HG03460 (cell line): ENCODE results near the gene SLC38A9.
"Not testable (repeated sequence)": the region's sequence is repeated elsewhere in the genome, so short reads cannot be mapped to it uniquely, and the experiment has no call there.

Experiments used
- ATAC-seq: cut with Tn5 transposase; IDR thresholded peaks from one replicate; pipeline ENCODE4 v1.9.1; 2021; ENCODE audit not compliant: unreplicated experiment

Gene SLC38A9, protein sequence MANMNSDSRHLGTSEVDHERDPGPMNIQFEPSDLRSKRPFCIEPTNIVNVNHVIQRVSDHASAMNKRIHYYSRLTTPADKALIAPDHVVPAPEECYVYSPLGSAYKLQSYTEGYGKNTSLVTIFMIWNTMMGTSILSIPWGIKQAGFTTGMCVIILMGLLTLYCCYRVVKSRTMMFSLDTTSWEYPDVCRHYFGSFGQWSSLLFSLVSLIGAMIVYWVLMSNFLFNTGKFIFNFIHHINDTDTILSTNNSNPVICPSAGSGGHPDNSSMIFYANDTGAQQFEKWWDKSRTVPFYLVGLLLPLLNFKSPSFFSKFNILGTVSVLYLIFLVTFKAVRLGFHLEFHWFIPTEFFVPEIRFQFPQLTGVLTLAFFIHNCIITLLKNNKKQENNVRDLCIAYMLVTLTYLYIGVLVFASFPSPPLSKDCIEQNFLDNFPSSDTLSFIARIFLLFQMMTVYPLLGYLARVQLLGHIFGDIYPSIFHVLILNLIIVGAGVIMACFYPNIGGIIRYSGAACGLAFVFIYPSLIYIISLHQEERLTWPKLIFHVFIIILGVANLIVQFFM

DNA sequence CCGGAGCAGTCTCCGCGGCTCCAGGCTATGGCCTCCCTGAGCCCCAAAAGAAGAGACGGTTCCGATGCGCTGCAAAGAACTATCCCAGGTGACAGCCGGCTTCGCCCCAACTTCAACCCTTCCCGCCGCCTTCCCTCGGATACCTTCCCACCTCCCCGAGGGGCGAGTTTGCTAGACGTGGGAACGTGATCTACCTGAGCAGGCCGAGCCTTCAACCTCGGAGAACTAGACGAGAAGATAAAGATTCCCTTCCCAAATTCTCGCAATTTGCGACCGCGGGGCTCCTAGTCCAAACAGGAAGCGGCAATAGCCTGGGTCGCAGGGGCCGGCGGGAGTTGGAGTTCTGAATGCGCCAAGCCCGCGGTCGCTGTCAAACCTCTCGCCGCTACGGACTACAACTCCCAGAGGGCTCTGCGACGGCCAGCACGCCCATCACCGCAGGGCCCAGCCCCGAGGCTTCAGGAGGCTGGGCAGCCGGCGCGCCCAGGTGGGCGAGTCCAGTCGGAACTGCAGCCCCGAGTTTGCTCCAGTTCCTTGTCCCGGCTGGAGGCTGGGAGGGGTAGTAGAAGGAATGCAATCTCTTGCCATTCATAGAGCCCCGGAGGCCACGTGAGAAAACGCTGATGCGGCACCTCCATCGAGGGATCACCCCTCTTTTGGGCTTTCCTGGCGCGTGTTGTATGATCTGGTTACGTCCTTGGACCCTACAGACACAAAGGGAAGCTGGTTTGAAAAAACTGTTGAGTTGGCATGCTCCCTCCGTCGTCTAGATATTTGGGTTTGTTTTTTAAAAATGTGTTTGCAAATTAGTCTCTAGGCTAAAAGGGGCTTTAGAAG is at the start of gene SLC38A9:
TSS of gene SLC38A9 (minus strand) at position 302 of the 837 bp plus-strand sequence. CDS start 14,366 bp downstream, outside the sequence.
- ATAC-seq, result peak; percentile 100

DNA sequence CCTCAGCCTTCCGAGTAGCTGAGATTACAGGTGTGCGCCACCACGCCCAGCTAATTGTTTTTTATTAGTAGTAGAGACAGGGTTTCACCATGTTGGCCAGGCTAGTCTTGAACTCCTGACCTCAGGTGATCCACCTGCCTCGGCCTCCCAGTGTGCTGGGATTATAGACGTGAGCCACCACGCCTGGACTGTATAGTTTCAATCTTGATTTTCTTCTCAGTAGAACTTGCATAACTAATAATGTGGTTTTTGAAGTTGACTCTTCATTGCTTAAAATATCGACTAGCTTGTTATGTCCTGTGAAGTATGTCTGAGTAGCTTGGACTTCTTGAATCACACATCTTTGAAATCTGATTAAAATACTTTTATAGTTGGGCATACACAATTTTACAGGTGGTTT is 49.6 kb upstream of the SLC38A9 start:
- ATAC-seq, result not testable (repeated sequence)

DNA sequence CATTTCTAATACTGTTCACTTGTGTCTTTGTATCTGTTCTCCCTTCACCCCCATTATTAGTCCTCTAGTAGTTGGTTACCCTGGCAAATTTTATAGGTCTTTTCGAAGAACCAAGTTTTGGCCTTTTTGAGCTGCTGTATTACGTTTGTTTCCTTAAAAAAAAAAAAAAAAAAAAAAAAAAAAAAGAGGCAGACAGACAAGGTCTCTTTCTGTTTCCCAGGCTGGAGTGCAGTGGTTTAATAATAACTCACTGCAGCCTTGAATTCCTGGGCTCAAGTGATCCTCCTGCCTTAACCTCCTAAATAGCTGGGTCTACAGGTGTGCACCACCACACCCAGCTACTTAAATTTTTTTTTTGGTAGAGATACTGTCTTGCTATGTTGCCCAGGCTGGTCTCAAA is 46.6 kb upstream of the SLC38A9 start:
- no peak for ATAC-seq

DNA sequence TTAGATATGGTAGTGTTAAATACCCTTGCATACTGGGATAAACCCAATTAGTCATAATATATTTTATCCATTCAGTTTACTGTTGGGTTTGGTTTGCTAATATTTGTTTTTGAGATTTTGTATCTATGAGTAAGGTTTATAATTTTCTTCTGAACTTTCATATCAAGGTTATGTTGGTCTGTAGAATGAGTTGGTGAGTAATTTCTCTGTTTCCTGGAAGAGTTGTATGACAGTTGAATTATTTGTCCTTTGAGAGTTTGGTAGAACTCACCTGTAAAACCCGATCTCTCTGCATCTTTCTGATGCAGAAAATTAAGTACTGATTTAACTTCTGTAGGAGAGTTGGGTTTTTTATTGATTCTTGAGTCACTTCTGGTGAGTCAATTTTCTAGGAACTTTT is 46.1 kb upstream of the SLC38A9 start:
- ATAC-seq, result no peak

DNA sequence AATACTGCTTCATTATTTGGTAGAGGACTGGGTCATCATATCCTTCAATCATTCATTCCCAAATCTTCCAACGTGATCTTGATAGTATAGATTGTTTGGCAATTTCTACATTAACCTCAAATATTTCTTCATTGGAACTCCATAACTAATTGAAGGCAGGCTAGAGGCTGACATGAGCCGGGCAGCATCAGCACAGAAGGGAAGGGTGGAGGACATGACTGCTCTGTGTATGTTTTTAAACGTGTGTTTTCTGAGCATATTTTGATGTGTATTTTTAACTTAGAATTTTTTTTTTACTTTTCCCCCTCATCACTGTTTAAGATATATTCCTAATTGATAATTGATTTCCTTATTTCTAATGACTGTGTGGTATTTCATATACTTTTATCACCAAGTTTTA is 38.4 kb upstream of the SLC38A9 start:
- ATAC-seq, result no peak

DNA sequence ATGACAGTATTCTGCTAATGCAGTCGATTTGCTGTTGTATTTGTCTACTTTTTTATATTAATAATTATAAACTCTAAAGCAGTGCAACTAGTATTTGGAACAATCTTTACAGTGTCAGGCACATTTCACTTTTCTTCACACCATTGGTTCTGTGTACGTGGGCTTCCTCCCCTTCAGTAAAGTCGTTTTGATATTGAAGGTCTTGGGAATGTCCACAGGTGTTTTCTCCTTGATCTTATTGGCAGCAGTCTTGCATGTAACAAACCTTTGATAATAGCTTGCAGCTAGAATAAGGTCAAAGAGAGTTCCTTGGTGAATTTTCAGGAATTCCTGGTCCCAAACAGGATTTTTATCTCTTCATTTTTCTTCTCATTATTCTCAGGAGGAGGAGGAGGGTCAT is 37.9 kb upstream of the SLC38A9 start:
- no peak for ATAC-seq

DNA sequence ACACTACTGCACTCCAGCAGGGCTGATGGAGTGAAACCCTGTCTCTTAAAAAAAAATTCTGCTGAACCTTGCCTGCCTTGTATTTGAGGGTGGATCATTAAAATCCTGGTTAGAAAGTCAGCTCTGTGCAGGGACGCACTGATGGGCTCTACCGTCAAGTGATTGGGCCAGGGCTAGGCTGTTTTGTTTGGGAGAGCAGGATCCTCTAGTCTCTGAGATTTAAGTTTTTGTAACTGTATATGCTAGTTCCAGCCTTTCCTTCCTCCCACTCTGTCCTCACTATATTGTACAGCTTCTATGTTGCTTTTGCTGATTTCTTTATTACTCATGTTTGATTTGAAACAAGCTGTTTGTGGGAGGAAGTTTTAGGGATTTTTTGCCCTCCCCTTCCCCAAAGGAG is 37.3 kb upstream of the SLC38A9 start:
- no peak for ATAC-seq

DNA sequence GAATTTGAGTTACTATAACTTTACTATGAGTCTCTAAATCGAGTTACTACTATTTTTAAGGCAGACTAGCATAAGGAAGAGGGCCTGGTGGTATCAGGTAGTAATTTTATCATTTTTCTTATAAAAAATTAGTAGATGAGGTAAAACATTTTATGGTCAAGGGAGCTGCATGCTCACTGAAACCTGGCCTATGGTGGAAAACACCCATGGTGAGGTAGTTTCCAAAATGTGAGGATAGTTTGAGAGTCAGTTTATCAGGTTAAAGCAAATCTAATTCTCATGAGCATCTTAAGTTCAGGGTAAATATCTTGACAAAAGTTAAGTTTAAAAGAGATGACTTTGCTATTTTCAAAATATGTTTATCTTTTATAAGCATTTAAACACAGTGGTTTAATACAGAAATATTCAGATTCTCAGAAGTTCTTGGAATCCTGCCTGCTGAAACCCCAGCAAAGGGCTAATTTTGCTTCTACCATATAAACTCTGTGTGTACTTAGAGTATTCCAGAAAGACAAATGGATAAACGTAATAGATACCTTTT is 35.7 kb upstream of the SLC38A9 start:
- no peak for ATAC-seq

DNA sequence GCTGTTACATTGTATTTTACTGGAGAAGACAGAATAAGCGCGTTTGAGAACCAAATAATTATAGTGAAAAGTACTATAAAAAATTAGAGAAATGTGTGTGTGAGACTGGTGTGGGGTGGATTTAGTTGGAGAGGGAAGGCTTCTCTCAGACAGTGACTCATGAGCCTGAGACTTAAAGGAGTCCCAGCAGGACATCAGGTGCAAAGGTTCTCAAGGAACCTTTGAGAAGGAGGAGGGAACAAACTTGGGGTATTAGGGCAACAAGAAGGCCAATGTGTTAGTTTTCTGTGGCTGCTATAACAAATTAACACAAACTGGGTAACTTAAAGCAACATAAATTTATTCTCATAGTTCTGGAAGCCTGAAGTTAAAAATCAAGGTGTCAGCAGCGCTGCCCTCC is 30.7 kb upstream of the SLC38A9 start:
- no peak for ATAC-seq

DNA sequence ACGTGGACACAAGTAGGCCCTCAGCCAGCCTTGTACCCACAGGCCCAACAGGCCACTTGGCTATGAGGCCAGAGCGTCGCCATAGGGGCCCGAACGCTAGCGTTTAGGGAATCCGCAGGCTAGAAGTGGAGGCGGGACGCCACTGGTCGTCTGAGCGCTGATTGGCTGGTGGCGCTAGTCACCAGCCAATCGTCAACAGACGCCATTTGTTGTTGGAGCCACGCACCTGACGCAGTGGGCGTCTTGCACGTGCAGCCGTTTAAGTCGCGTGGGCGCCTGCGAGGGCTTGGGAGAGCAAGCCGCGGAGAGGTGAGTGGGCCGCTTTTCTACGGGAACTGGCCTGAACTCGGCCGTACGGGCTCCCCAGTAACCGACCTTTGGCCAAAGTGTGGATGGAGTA is 25.7 kb upstream of the SLC38A9 start, which contains the start of gene DDX4:
TSS of gene DDX4 (plus strand) at position 269 of the 400 bp plus-strand sequence. CDS start 903 bp downstream, outside the sequence.
- no peak for ATAC-seq

DNA sequence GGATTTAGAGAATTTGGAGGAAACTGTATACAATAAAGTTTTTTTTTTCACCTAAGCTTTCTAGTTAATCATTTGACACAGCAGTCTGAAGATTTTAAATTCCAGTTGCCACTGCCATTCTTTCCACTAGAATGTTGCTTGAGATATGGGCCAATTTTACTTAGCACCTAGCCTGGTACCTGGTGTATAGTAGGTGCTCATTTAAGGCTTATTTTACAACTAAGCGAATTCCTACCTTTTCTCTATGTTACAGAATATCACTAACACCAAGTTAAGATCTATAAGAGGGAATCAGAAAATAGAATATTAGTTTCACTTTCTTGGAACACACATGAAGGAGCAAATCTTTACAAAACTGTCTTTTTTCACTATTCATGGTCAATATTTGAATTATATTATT is 22.5 kb upstream of the SLC38A9 start:
- ATAC-seq, result no peak

DNA sequence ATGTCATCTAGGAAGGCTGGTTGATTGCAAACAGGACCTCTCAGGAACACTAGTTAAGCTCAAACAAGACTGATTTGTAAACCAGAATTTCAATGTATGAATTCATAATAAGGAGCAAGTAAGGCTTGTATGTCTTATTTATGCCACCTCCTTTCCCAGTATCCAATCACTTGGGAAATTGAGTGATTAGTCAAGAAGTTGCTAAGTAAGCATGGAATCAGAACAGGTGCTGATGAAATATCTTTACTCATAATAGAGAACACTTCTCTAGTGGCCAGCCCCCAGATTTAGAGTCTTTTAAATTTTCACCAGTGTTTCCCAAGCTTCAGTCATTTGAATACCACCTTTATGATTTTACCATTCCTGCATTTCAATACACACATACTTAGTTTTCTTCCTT is 20.5 kb upstream of the SLC38A9 start:
- no peak for ATAC-seq

DNA sequence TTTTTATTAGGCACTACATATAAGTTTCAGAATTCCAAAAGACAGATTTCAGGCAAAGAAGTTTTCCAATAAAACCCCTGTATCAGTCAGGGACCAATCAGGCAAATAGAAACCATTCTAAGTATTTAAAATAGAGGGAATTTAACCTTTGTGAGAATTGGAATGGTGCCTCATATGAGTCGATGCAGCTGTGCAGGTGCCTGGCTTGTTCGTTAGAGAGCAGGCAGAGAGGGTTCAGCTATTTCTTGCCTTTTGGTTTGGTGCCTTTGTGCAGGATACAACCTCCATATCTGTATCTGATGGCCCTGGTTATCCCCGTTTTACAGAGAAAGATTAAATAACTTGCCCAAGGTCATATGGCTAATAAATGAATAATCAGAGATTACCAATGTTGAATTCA is 19.7 kb upstream of the SLC38A9 start:
- ATAC-seq, result no peak

DNA sequence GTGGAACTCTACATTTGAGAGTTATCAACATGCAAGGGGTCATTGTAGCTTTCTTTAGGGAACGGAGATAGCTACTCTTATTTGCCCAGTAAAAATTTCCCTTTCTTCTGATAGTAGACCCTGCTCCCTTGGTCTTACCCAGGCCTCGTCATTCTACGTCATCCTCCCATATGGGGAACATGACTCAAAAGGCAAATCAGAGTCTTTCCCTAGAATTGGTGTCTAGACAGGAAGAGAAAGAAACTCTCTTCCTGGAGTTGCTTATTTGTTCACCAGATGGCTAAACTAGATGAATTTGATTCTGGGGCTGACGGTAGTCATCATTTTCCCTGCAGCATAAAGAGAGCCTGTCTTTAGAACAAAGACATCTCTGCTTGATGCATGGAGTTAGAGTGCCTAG is 12.2 kb upstream of the SLC38A9 start:
- ATAC-seq, result no peak

DNA sequence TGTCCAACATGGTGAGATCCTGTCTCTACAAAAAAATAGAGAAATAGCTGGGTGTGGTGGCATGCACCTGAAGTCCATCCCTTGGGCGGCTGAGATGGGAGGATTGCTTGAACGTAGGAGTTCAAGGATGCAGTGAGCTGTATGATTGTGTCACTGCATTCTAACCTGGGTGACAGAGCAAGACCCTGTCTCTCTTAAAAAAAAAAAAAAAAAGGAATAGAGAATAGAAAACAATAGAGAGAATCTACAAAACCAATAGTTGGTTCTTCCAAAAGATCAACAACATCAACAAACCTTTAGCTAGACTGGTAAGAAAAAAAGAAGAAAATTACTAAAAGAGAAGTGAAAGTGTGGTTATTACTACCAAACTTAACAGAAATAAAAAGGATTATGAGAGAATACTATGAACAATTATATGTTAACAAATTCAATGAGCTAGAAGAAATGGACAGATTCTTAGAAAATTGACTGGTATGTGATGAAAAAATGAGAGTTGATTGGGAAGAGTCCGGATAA is 8.1 kb upstream of the SLC38A9 start:
- ATAC-seq, result no peak

DNA sequence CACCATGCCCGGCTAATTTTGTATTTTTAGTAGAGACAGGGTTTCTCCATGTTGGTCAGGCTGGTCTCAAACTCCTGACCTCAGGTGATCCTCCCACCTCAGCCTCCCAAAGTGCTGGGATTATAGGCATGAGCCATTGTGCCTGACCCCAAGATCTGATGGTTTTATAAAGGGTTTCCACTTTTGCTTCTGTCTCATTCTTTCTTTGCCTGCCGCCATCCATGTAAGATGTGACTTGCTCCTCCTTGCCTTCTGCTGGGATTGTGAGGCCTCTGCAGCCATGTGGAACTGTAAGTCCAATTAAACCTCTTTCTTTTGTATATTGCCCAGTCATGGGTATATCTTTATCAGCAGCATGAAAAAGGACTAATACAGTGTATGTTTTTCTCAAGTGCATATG is 6.9 kb upstream of the SLC38A9 start:
- not testable (repeated sequence) for ATAC-seq

DNA sequence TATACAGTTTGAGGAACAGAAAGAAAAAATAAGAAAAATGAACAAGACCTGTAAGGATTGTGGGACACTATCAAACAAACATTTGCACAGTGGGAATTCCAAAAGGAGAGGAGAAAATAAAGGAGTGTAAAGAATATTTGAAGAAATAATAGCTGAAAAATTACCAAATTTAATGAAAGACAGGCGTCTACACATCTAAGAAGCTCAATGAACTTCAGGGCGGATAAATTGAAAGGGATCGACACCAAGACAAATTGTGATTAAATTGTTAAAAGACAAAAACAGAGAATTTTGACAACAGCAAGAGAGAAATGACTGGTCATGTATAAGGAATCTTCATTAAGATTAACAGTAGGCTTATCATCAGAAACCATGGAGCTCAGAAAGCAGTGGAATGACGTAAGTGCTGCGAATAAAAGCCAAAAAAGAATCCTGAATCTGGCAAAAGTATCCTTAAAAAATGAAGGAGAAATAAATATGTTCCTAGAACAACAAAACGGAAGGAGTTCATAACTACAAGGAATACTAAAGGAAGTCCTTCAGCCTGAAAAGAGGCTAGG is 3.5 kb upstream of the SLC38A9 start:
- ATAC-seq, result no peak

DNA sequence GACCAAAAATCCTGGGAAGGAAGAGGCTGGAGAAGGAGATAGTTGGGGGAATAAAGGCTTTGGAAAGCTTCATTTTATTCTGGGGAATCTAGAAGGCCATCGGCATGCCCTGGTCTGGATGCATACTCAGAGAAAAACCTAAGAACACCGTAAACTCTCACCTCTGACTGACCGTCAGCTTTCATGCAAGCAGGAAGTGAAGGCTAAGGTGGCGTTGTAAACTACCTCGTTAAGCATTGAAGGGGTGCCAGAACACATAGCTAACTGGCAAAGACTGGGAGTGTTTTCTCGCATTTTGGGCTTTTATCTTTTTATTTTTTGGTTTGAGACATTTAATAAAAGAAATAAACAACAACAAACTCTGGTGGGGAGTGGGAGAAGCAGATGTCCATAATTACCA is 2.6 kb upstream of the SLC38A9 start:
- ATAC-seq, result no peak

DNA sequence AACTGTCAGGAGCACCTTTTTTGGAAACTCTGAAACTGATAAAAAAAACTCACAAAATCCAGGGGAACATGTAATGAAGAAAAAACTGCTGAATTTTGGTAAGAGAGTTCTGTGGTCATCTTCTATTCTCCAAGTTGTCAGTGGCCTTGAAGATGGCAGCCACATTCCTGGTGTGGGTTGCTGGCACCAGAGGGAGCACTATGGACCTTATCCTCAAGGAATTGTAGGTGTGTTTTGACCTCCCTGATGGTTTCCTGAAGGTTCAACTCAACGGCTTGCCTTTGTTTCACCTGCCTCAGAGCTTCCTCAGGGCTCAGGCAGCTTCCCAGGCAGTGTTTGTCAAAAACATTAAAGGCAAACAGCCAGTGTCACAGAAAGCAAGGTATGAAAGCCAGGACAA is 2.2 kb upstream of the SLC38A9 start:
- no peak for ATAC-seq

DNA sequence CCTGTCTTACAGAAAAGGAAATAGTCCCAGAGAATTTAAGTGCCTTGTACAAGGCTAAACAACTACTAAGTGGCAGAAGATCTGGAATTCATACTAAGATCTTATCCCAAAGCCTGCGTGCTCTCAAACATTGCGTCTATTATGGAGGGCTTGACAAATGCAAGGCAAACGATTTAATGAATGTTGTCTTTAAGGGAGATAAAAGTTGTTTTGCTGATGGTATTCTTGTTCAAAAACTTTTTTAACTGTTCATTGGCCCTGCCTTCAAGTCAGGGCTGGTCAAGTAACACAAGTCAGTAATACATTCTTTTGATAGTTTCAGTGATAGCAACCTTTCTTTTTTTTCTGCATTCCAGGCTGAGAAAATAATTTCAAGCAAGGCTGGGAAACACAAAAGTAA is 1.7 kb upstream of the SLC38A9 start:
- no peak for ATAC-seq

DNA sequence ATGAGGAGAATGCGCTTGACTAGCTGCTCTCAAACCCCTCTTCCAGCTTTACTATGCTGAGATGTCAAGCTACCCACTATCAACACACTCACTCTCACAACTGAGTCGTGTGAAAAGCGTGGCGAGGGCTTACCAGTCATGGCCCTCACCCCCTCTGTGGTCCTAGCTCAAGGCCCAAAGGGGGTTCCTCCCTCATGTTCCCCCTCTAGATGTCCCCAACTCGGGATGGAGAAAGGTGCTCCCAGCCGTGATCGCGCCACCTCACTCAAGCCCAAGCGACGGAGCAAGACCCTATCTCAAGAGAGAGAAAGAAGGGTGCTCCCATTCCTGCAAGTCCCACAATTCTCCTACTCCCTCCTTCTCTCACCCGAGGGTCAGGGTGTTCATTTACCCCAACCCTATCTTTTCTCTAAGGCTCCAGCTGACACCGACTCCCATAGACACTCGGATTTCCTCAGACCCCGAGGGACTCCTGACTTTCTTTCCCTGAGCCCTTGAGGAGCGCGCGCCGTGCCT is 559 bp downstream of the SLC38A9 start:
- no peak for ATAC-seq
